Prostate gland (tissue), 2 donors: ENCODE results near the gene BEST3.

Source experiments
- CTCF ChIP-seq, 4 experiments: fragments of 200-600 bp in 2 of 4; fragments of 450-650 bp in 2 of 4; sonication (generic) in 2 of 4; IDR thresholded peaks; 1 replicate in 3 of 4; 2 replicates in 1 of 4; pipeline ENCODE4 v1.5.1; 2016 to 2019; ENCODE audit warnings: antibody characterized with exemption in 4 of 4, mild to moderate bottlenecking in 2 of 4, moderate library complexity in 2 of 4
- POLR2A ChIP-seq: fragments of 450-650 bp; IDR thresholded peaks from one replicate; pipeline ENCODE4 v1.6.1; 2016; ENCODE audit warnings: antibody characterized with exemption, mild to moderate bottlenecking
- POLR2AphosphoS5 ChIP-seq: sonication (generic); formaldehyde crosslinking; IDR thresholded peaks from one replicate; pipeline ENCODE4 v1.6.1; 2017; ENCODE audit warnings: antibody characterized with exemption

- TF ChIP-seq CTCF (IDR thresholded peaks at IDR 0.05) (no peak), POLR2A (no peak), POLR2AphosphoS5 (no peak)
These were observed 20.5 kb upstream of the BEST3 start for GRCh38 chr12:69719336-69720316.
